SK-N-MC (cell line): ENCODE results near the gene HOXA3.

Experiments
- DNase-seq: peaks from one replicate; pipeline ENCODE4 v3.0.0-alpha.2; 2011; ENCODE audit warnings: low read depth, low spot score
- H3K27ac ChIP-seq: fragments of 200-600 bp; sonication (generic); 2 replicates; pipeline ENCODE4 v1.5.1; 2016; ENCODE audit warnings: mixed run types
- H3K36me3 ChIP-seq: fragments of 200-600 bp; sonication (generic); 2 replicates; pipeline ENCODE4 v1.6.1; 2017; ENCODE audit warnings: antibody characterized with exemption, low read length, mixed read lengths; ENCODE audit not compliant: insufficient read depth
- H3K4me3 ChIP-seq: fragments of 200-600 bp; sonication (generic); 2 replicates; pipeline ENCODE4 v1.5.1; 2016
- H3K9ac ChIP-seq: fragments of 200-600 bp; sonication (generic); 2 replicates; pipeline ENCODE4 v1.8.0; 2017; ENCODE audit warnings: mixed run types, mixed read lengths; ENCODE audit not compliant: insufficient read length
- H3K9me3 ChIP-seq: fragments of 200-600 bp; sonication (generic); 2 replicates; pipeline ENCODE4 v1.6.1; 2017; ENCODE audit warnings: low read depth, mild to moderate bottlenecking, antibody characterized with exemption, low read length, moderate library complexity, mixed read lengths
- EZH2 ChIP-seq: fragments of 200-600 bp; sonication (generic); IDR thresholded peaks from one replicate; pipeline ENCODE4 v1.6.1; 2017; ENCODE audit warnings: antibody characterized with exemption
- FOXP2 ChIP-seq: optimal IDR thresholded peaks from 2 replicates; pipeline ENCODE3; 2011; ENCODE audit warnings: mild to moderate bottlenecking, moderate library complexity; ENCODE audit not compliant: insufficient read depth; ENCODE audit errors: extremely low read length, control extremely low read depth
- POLR2AphosphoS5 ChIP-seq: IDR thresholded peaks from 2 replicates; pipeline ENCODE4 v1.6.1; 2012; ENCODE audit warnings: mild to moderate bottlenecking, low read depth, low read length, borderline replicate concordance

HOXA3 gene

GRCh38 chr7:27169658-27170425 is 17.5 kb upstream of the HOXA3 start:
- Histone ChIP-seq H3K9ac (no peak overlapping the region), H3K36me3 (no peaks in the 10 kb centered on the region), H3K4me3 (no peak overlapping the region), H3K27ac (no peak overlapping the region), H3K9me3 (no peaks in the 10 kb centered on the region)
- no peak for TF ChIP-seq POLR2AphosphoS5
- TF ChIP-seq EZH2: no peak
- TF ChIP-seq FOXP2: no peak
- DNase-seq: no peak

GRCh38 chr7:27168265-27168947 is 16.0 kb upstream of the HOXA3 start:
- Histone ChIP-seq H3K4me3 (no peak overlapping the region), H3K36me3 (no peaks in the 10 kb centered on the region), H3K9ac (no peak overlapping the region), H3K27ac (no peak overlapping the region), H3K9me3 (no peaks in the 10 kb centered on the region)
- no peak for DNase-seq
- TF ChIP-seq FOXP2: no peak
- TF ChIP-seq EZH2: no peak
- no peak for TF ChIP-seq POLR2AphosphoS5

- Histone ChIP-seq H3K4me3 (no peak overlapping the region), H3K9ac (no peak overlapping the region), H3K9me3 (no peaks in the 10 kb centered on the region), H3K36me3 (no peaks in the 10 kb centered on the region), H3K27ac (no peak overlapping the region)
- DNase-seq: no peak
- TF ChIP-seq FOXP2: no peak
- TF ChIP-seq EZH2: no peak
- TF ChIP-seq POLR2AphosphoS5: no peak
These were observed 15.5 kb upstream of the HOXA3 start for GRCh38 chr7:27167916-27168264.

DNA sequence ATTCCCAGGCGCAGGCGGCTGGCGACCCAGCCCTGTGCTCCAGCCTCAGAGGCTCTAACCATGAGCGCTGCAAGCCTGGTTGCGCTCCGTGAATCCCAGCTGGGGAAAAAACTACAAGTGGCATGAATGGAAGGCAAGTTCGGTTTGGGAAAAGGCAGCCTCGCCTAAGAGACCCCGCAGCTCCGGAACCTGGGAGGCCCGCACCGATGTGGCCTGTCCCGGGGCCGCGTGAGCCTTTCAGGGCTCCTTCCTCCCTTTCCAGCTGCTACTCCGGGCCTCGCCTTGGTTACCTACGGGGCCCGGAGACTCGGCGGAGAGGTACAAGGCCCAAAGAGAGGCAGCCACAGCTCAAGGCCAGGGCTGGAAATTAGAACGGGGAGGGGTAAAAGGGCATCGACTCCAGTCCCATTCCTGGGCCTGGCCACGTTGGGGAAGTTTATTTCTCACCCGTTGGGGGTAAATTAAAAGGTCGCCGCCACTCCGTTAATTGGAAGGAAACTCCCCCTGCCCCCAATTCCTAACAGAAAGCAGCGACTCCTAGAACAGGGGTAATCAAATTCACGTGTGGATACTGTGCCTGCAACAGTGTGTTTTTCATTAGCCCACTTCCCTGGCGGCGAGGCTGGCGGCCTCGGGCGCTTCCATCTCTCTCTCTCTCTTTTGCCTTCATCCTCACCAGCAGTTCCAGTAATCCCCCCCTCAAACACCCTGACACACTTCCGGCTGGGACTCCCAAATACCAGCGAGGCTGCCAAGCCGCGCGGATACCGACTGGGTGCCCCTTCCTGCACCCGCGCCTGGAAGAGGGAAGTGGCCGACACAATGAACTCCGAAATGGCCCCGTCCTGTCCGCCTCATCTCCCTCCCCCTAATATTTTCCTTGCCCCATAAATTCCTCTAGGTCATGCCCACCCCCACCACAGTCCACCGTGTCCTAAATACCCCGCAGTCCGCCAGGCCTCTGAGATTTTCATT is 14.4 kb upstream of the HOXA3 start:
- no peak overlapping the region; the same call in 1 of the 2 replicates for H3K4me3 ChIP-seq
- no peak overlapping the region for H3K27ac ChIP-seq
- DNase-seq: no peak
- TF ChIP-seq FOXP2 (no peak), EZH2 (no peak), POLR2AphosphoS5 (no peak)
- H3K36me3 ChIP-seq: no peaks in the 10 kb centered on the region
- H3K9ac ChIP-seq: no peak overlapping the region
- H3K9me3 ChIP-seq: no peaks in the 10 kb centered on the region

DNA sequence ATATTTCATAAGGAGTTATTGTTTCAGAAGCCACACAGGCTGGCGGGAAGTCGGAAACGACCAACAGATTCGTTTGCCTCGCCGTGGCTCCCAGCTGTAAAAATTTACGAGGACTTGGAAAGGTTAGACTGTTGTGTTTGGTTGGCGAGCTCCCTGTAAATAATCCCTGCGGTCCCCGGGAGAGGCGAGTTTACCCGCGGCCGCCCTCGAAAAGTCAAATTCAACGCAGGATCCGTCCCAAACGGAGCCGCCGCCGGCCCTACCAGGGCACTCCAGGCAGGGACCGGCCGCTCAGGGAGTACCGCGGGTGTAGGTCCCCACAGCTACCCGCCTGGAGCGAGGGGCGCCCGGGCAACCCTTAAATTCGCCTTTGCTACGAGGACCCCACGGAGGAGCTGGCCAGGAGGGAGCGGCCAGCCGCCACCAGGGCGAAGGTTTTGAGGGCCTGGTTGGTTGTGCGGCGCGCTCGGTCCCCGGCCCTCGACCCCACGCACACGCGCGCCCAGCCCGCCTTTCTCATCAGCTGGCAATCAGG is 13.7 kb upstream of the HOXA3 start:
- Histone ChIP-seq H3K9ac (no peak overlapping the region), H3K9me3 (no peaks in the 10 kb centered on the region), H3K27ac (no peak overlapping the region), H3K4me3 (no peak overlapping the region), H3K36me3 (no peaks in the 10 kb centered on the region)
- TF ChIP-seq EZH2: no peak
- no peak for TF ChIP-seq FOXP2
- TF ChIP-seq POLR2AphosphoS5: no peak
- no peak for DNase-seq

GRCh38 chr7:27165089-27165995 is 13.0 kb upstream of the HOXA3 start, which contains the start of gene HOXA9:
TSS of gene HOXA9 (minus strand) at chr7:27165537. CDS start at chr7:27165457, 80 bp downstream.
- H3K4me3 ChIP-seq: no peak within 1 kb of the TSS
- no peaks in the 10 kb centered on the region for H3K9me3 ChIP-seq
- no peak within 1 kb of the TSS for H3K27ac ChIP-seq
- DNase-seq: no peak
- TF ChIP-seq POLR2AphosphoS5 (no peak), FOXP2 (no peak), EZH2 (no peak)
- no peaks in the 10 kb centered on the region for H3K36me3 ChIP-seq
- no peak within 1 kb of the TSS for H3K9ac ChIP-seq
